ENCODE results near the gene GCN1. TPM values are rescaled to one million over a fixed set of nuclear protein-coding genes. Genes with fewer than 3 reads are reported as not detected.

Gene GCN1
- total and polyA plus RNA-seq, 2 of the 8 experiments (the other 6 are each of a cell fraction or from before 2014, with no cell fraction given) = 61.4 to 133 TPM

GRCh38 chr12:120089105-120089504, 105.4 kb downstream of the GCN1 start:
- no peaks in the 10 kb centered on the region for H4K20me1 ChIP-seq (replicated peaks in 1 of 2; ENCODE audit: control insufficient read depth in 1 of 2, insufficient read depth in 2 of 2, low read length in 2 of 2)
- H3K9ac ChIP-seq (replicated peaks in 1 of 4; ENCODE audit: extremely low read depth in 1 of 4, low read depth in 3 of 4, low read length in 3 of 4) = no peak overlapping the region
- TF ChIP-seq RFX5 (IDR thresholded peaks at IDR 0.05; ENCODE audit: borderline replicate concordance, low read depth, low read length) = no peak
- peaks cover 9 to 37% (median 28%) of the 10 kb centered on the region in 4 experiments for H3K4me1 ChIP-seq (replicated peaks in 1 of 4; ENCODE audit: control insufficient read depth in 3 of 4, insufficient read depth in 4 of 4, low read length in 3 of 4)
- no peak overlapping the region for H3K27ac ChIP-seq (ENCODE audit: low read depth, low read length)
- no peak overlapping the region for H4K91ac ChIP-seq (replicated peaks; ENCODE audit: insufficient read length, low read length)
- no peak overlapping the region for H2BK12ac ChIP-seq (ENCODE audit: low read depth, low read length)
- H3K4me2 ChIP-seq (ENCODE audit: insufficient read depth in 1 of 2, low read depth in 2 of 2, low read length in 2 of 2) = no peak overlapping the region
- no peak overlapping the region for H3K4me3 ChIP-seq (ENCODE audit: extremely low read depth in 1 of 4, insufficient read depth in 2 of 4, low read depth in 3 of 4, low read length in 4 of 4)
- ChIA-PET POLR2A (ENCODE audit: partially characterized antibody) (interaction anchor here (1.0 to 11.7 kb wide), 3 partner anchors 12 to 27 kb away, joined by 4 to 96 read pairs (median 19); partner anchors contain the start of gene RAB35), CTCF (ENCODE audit: partially characterized antibody) (interaction anchor here (0.8 to 1.4 kb wide), 3 partner anchors 12 to 366 kb away, joined by 3 to 4 read pairs (median 3); no protein-coding TSS in a partner anchor)
- H3K36me3 ChIP-seq (ENCODE audit: control insufficient read depth in 2 of 4, insufficient read depth in 4 of 4, low read length in 3 of 4) = no peaks in the 10 kb centered on the region; a peak in 1 of 8 replicates
- no peak overlapping the region for H3K23ac ChIP-seq (ENCODE audit: insufficient read length)
- 79% methylated on average over 8 of the region's 8 CpGs; no CpG with 5 or more reads in 1 of the 2 experiments for WGBS, 2 experiments (ENCODE audit: extremely low coverage in 1 of 2, insufficient coverage in 1 of 2, insufficient read length in 1 of 2, insufficient replicate concordance in 2 of 2, low coverage in 1 of 2, low lambda C conversion rate in 2 of 2, missing lambda C conversion rate in 1 of 2)
- no peak overlapping the region for H2BK5ac ChIP-seq (ENCODE audit: low read depth, low read length)
- H3K79me1 ChIP-seq (ENCODE audit: low read depth, low read length) = no peaks in the 10 kb centered on the region
- H2AK5ac ChIP-seq (ENCODE audit: low read depth, low read length) = 0 out of 2 replicates have a peak overlapping the region, but pooled peaks have one; percentile 26
- H3K79me2 ChIP-seq (ENCODE audit: control insufficient read depth in 1 of 2, insufficient read depth in 2 of 2, low read length in 2 of 2) = no peaks in the 10 kb centered on the region
- no peaks in the 10 kb centered on the region for H3K9me3 ChIP-seq (ENCODE audit: insufficient read depth in 2 of 2, low read depth in 1 of 2, low read length in 1 of 2)
- no peak overlapping the region for H2AFZ ChIP-seq (ENCODE audit: low read length)
- no peak for DNase-seq (ENCODE audit: low read depth in 1 of 2, low spot score in 2 of 2)
- H3K18ac ChIP-seq (ENCODE audit: extremely low read depth, low read length) = no peak overlapping the region
- H3K4ac ChIP-seq (replicated peaks; ENCODE audit: insufficient read length, low read depth, low read length) = no peak overlapping the region
- no peak overlapping the region for H2BK120ac ChIP-seq (replicated peaks; ENCODE audit: low read depth, low read length)
- H3K56ac ChIP-seq (replicated peaks; ENCODE audit: insufficient read length, low read depth, low read length) = no peak overlapping the region
- no peak overlapping the region for H4K8ac ChIP-seq (ENCODE audit: extremely low read depth, insufficient read depth, low read length)
- peaks cover 4% of the 10 kb centered on the region; the same call in 1 of the 2 replicates for H3K23me2 ChIP-seq (ENCODE audit: low read depth, low read length)
- H3K14ac ChIP-seq (ENCODE audit: insufficient read length) = no peak overlapping the region
- no peak overlapping the region for H4K5ac ChIP-seq (ENCODE audit: insufficient read length, low read depth, low read length)
- FAIRE-seq = no peak
- H3K27me3 ChIP-seq (replicated peaks in 1 of 4; ENCODE audit: control insufficient read depth in 3 of 4, extremely low read depth in 1 of 4, insufficient read depth in 3 of 4, low read length in 3 of 4) = no peaks in the 10 kb centered on the region
- H2BK15ac ChIP-seq (ENCODE audit: low read length) = no peak overlapping the region
- H2BK20ac ChIP-seq (ENCODE audit: low read length) = no peak overlapping the region

Measured in H1 (cell line).